Keratinocyte (primary cell): ENCODE results near the gene NEURL3. TPM values are rescaled to one million over a fixed set of nuclear protein-coding genes. Genes with fewer than 3 reads are reported as not detected.

ENCODE experiments used
- DNase-seq: peaks from one replicate; pipeline ENCODE4 v3.0.0-alpha.2; 2011; ENCODE audit warnings: low read depth, missing footprints, low spot score
- FAIRE-seq: peaks from 2 replicates; lab custom pipeline; 2011; peaks lifted over from hg19 to GRCh38; lab: Jason Lieb, UNC
- H2AFZ ChIP-seq: 2 replicates; pipeline ENCODE4 v1.6.0; 2012; ENCODE audit warnings: low read length, control low read depth, inconsistent platforms; ENCODE audit not compliant: control insufficient read depth
- H3K27ac ChIP-seq: 2 replicates; pipeline ENCODE4 v1.5.1; 2011; ENCODE audit warnings: low read length; ENCODE audit not compliant: control insufficient read depth, insufficient read depth
- H3K27me3 ChIP-seq: 3 replicates; pipeline ENCODE4 v1.6.0; 2011; ENCODE audit warnings: low read length; ENCODE audit not compliant: control insufficient read depth, insufficient read depth; ENCODE audit errors: extremely low read depth
- H3K36me3 ChIP-seq, 2 experiments: 2 replicates in 1 of 2; 3 replicates in 1 of 2; pipeline ENCODE4 v1.5.1; 2011; ENCODE audit warnings: low read length in 2 of 2, mild to moderate bottlenecking in 1 of 2; ENCODE audit not compliant: control insufficient read depth in 2 of 2, insufficient read depth in 2 of 2; ENCODE audit errors: extremely low read depth in 1 of 2
- H3K4me1 ChIP-seq: 3 replicates; pipeline ENCODE4 v1.5.1; 2011; ENCODE audit warnings: low read length; ENCODE audit not compliant: control insufficient read depth, insufficient read depth; ENCODE audit errors: extremely low read depth
- H3K4me2 ChIP-seq: 3 replicates; pipeline ENCODE4 v1.6.0; 2011; ENCODE audit warnings: low read depth, low read length; ENCODE audit not compliant: control insufficient read depth, insufficient read depth; ENCODE audit errors: extremely low read depth
- H3K4me3 ChIP-seq, 3 experiments: fragments of 200-600 bp in 1 of 3; sonication (generic) in 1 of 3; 2 replicates in 2 of 3; 3 replicates in 1 of 3; pipeline ENCODE4 v1.5.1; 2011 to 2016; ENCODE audit warnings: low read length in 3 of 3, mild to moderate bottlenecking in 3 of 3, control low read depth in 2 of 3, inconsistent platforms in 1 of 3, low read depth in 1 of 3, mixed read lengths in 1 of 3, mixed run types in 1 of 3, moderate library complexity in 1 of 3; ENCODE audit not compliant: control insufficient read depth in 2 of 3, insufficient read depth in 2 of 3; ENCODE audit errors: extremely low read depth in 1 of 3
- H3K79me2 ChIP-seq: 2 replicates; pipeline ENCODE4 v1.6.0; 2012; ENCODE audit warnings: low read length; ENCODE audit not compliant: control insufficient read depth, insufficient read depth
- H3K9ac ChIP-seq: 3 replicates; pipeline ENCODE4 v1.6.0; 2011; ENCODE audit warnings: low read length; ENCODE audit not compliant: control insufficient read depth, insufficient read depth; ENCODE audit errors: extremely low read depth
- H3K9me1 ChIP-seq: 3 replicates; pipeline ENCODE4 v1.6.0; 2011; ENCODE audit warnings: low read length; ENCODE audit not compliant: control insufficient read depth, insufficient read depth; ENCODE audit errors: extremely low read depth
- H3K9me3 ChIP-seq: 2 replicates; pipeline ENCODE4 v1.5.1; 2012; ENCODE audit warnings: low read depth, low read length; ENCODE audit not compliant: control insufficient read depth
- H4K20me1 ChIP-seq: 3 replicates; pipeline ENCODE4 v1.6.0; 2011; ENCODE audit warnings: low read length; ENCODE audit not compliant: control insufficient read depth, insufficient read depth; ENCODE audit errors: extremely low read depth
- EZH2 ChIP-seq: IDR thresholded peaks from one replicate; pipeline ENCODE4 v1.6.1; 2012; ENCODE audit warnings: inconsistent platforms, mild to moderate bottlenecking, low read length, moderate library complexity
- dilution Hi-C: fragments of 300-500 bp; cut with MboI; formaldehyde crosslinking; loops from one replicate; pipeline ENCODE4 v1.7.0; 2020; ENCODE audit warnings: low sequenced_read_pairs; ENCODE audit not compliant: extremely low pct_ligation_motif_present
- polyA plus RNA-seq, 5 experiments: library from polyadenylated mRNA; depleted of rRNA in 3 of 5; stranded (reverse) in 3 of 5; stranded (forward) in 1 of 5; unstranded in 1 of 5; fragments of >200 nt; gene quantifications; 1 replicate in 1 of 5; 2 replicates in 3 of 5; 3 replicates in 1 of 5; pipeline versions ENCODE4 v1.2.1 to v1.2.3, GENCODE V29; 2011 to 2012; ENCODE audit warnings: missing spikeins in 2 of 5, low read depth in 1 of 5, low replicate concordance in 1 of 5
- TF ChIP-seq, protein P1 (sequence below), 3 experiments: IDR thresholded peaks in 1 of 3; conservative IDR thresholded peaks in 1 of 3; optimal IDR thresholded peaks in 1 of 3; 2 replicates in 2 of 3; 3 replicates in 1 of 3; pipeline versions ENCODE3 to v1.5.1; 2011; ENCODE audit warnings: low read length in 3 of 3, mild to moderate bottlenecking in 3 of 3, moderate library complexity in 2 of 3, control low read depth in 1 of 3, inconsistent platforms in 1 of 3; ENCODE audit not compliant: insufficient read depth in 2 of 3; ENCODE audit errors: extremely low read depth in 1 of 3

Gene NEURL3
- polyA plus RNA-seq, 1 donor (not counting 4 experiments of a cell fraction or from before 2014, with no cell fraction given) = not detected

DNA sequence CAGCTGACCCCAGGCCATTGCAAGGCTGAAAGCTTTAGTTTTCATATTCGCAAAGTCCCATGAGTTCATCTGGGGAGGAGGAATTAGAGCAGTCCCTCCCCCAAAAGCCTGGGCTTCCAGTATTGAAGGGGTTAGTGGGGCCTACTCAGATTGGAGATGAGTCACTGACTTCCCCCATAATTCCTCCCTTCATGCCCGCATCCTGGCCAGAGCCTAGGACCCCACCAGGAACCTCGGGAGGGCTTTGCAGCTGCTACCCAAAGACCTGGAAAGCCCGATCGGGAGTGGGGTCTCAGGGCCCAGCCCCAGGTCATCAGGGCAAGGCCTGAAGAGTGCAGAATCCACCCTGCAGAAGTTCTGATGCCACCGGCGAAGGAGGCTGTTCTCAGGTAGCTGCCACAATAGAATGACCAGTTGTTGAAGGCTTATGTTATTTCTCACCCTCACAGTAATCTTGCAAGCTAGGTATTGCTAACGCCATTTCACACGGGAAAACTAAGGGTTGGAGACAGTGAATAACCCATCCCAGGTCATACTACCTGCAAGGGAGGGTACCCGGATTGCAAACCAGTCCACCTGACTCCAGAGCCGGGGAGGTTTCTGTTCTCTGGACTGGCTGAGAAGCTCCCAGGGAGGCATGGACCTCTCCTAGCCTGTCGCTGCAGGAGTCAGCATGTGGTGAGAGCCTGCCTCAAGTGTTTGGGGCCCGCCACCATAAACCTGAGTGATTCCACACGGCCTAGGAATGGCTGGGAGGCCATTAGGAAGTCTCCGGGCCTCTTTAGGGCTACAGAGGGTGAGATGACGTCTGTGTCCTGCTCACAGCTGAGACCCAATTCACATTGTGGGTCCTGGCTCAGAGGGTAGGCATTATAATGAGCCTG, 25.6 kb upstream of the NEURL3 start:
- no peak overlapping the region for H2AFZ ChIP-seq
- dilution Hi-C loops = no loop called here
- H3K9me3 ChIP-seq = no peaks in the 10 kb centered on the region
- DNase-seq (no peak), FAIRE-seq (no peak)
- no peaks in the 10 kb centered on the region for H4K20me1 ChIP-seq
- peaks cover 38% of the 10 kb centered on the region for H3K4me1 ChIP-seq
- H3K9ac ChIP-seq = no peak overlapping the region
- H3K27ac ChIP-seq = no peak overlapping the region
- H3K27me3 ChIP-seq = peaks cover 28% of the 10 kb centered on the region
- no peak overlapping the region for H3K4me3 ChIP-seq
- H3K36me3 ChIP-seq = no peaks in the 10 kb centered on the region
- no peak overlapping the region for H3K4me2 ChIP-seq
- TF ChIP-seq, protein P1, sequence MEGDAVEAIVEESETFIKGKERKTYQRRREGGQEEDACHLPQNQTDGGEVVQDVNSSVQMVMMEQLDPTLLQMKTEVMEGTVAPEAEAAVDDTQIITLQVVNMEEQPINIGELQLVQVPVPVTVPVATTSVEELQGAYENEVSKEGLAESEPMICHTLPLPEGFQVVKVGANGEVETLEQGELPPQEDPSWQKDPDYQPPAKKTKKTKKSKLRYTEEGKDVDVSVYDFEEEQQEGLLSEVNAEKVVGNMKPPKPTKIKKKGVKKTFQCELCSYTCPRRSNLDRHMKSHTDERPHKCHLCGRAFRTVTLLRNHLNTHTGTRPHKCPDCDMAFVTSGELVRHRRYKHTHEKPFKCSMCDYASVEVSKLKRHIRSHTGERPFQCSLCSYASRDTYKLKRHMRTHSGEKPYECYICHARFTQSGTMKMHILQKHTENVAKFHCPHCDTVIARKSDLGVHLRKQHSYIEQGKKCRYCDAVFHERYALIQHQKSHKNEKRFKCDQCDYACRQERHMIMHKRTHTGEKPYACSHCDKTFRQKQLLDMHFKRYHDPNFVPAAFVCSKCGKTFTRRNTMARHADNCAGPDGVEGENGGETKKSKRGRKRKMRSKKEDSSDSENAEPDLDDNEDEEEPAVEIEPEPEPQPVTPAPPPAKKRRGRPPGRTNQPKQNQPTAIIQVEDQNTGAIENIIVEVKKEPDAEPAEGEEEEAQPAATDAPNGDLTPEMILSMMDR (optimal IDR thresholded peaks at IDR 0.05 in 1 of 3, IDR thresholded peaks at IDR 0.05 in 1 of 3, conservative IDR thresholded peaks at IDR 0.05 in 1 of 3; ENCODE audit: extremely low read depth in 1 of 3, insufficient read depth in 2 of 3, low read length in 3 of 3) = no peak
- TF ChIP-seq EZH2 = no peak
- H3K79me2 ChIP-seq = no peaks in the 10 kb centered on the region
- H3K9me1 ChIP-seq = no peaks in the 10 kb centered on the region

- no peaks in the 10 kb centered on the region for H4K20me1 ChIP-seq
- H3K9me3 ChIP-seq = no peaks in the 10 kb centered on the region
- H3K4me1 ChIP-seq = peaks cover 34% of the 10 kb centered on the region
- no peak overlapping the region for H3K4me3 ChIP-seq
- FAIRE-seq = no peak
- H3K79me2 ChIP-seq = no peaks in the 10 kb centered on the region
- H3K36me3 ChIP-seq = no peaks in the 10 kb centered on the region
- no peak overlapping the region for H3K4me2 ChIP-seq
- H3K9me1 ChIP-seq = no peaks in the 10 kb centered on the region
- no peak overlapping the region for H3K9ac ChIP-seq
- dilution Hi-C loops = no loop called here
- no peak for DNase-seq
- TF ChIP-seq, protein P1 (optimal IDR thresholded peaks at IDR 0.05 in 1 of 3, IDR thresholded peaks at IDR 0.05 in 1 of 3, conservative IDR thresholded peaks at IDR 0.05 in 1 of 3; ENCODE audit: extremely low read depth in 1 of 3, insufficient read depth in 2 of 3, low read length in 3 of 3) = no peak
- TF ChIP-seq EZH2 = no peak
- no peak overlapping the region for H2AFZ ChIP-seq
- H3K27me3 ChIP-seq = peaks cover 30% of the 10 kb centered on the region
- H3K27ac ChIP-seq = no peak overlapping the region
These were observed 24.9 kb upstream of the NEURL3 start for GRCh38 chr2:96530144-96530430.
